ENCODE measurements around the gene KRT33A. TPM values are rescaled to one million over a fixed set of nuclear protein-coding genes. Genes with fewer than 3 reads are reported as not detected.

The KRT33A gene
- total RNA-seq, 1 experiment from 2014 or later, result not detected

DNA sequence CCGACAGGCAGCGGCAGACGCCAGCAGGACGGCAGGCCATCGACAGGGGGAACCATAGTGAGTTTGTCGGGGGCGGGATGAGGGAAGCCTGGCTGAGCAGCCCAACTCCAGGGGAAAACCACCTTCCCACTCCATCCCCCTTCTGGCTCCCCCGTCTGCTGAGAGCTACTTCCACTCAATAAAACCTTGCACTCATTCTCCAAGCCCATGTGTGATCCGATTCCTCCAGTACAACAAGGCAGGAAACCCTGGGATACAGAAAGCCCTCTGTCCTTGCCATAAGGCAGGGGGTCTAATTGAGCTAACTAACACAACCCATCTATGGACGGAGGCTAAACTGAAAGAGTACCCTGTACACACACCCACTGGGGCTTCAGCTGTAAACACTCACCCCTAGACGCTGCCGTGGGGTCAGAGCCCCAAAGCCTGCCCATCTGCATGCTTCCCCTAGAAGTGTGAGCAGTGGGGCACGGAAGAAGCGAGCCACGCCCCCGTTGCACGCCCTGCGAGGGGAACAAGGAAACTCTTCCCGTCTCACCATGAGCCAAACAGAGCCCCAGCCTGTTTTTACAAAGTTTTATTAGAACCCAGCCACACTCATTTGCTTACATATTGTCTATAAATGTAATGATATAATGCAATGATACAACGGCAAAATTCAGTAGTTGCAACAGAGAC, 52.0 kb downstream of the KRT33A start:
- Mint-ChIP-seq H3K4me1 (ENCODE audit: insufficient read depth, unreplicated experiment) (peaks cover 16% of the 10 kb centered on the region), H3K36me3 (ENCODE audit: insufficient read depth, unreplicated experiment) (no peaks in the 10 kb centered on the region), H3K4me3 (ENCODE audit: unreplicated experiment) (no peak overlapping the region), H3K9me3 (ENCODE audit: unreplicated experiment) (no peaks in the 10 kb centered on the region), H3K27me3 (ENCODE audit: insufficient read depth, unreplicated experiment) (no peaks in the 10 kb centered on the region), H3K27ac (ENCODE audit: low read depth, unreplicated experiment) (no peak overlapping the region)
- ChIA-PET CTCF (interaction anchor here (0.8 kb wide), 1 partner anchor 24 kb away, joined by 3 read pairs; no protein-coding TSS in a partner anchor), POLR2A (no interaction called here)
- TF ChIP-seq, protein P1, sequence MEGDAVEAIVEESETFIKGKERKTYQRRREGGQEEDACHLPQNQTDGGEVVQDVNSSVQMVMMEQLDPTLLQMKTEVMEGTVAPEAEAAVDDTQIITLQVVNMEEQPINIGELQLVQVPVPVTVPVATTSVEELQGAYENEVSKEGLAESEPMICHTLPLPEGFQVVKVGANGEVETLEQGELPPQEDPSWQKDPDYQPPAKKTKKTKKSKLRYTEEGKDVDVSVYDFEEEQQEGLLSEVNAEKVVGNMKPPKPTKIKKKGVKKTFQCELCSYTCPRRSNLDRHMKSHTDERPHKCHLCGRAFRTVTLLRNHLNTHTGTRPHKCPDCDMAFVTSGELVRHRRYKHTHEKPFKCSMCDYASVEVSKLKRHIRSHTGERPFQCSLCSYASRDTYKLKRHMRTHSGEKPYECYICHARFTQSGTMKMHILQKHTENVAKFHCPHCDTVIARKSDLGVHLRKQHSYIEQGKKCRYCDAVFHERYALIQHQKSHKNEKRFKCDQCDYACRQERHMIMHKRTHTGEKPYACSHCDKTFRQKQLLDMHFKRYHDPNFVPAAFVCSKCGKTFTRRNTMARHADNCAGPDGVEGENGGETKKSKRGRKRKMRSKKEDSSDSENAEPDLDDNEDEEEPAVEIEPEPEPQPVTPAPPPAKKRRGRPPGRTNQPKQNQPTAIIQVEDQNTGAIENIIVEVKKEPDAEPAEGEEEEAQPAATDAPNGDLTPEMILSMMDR (IDR thresholded peaks at IDR 0.05; ENCODE audit: unreplicated experiment), result no peak
- no peak for DNase-seq (ENCODE audit: unreplicated experiment)
- BruUV-seq (replicated peaks), result no TSS peak
- intact Hi-C loops (cut with micrococcal nuclease), result no loop called here

DNA sequence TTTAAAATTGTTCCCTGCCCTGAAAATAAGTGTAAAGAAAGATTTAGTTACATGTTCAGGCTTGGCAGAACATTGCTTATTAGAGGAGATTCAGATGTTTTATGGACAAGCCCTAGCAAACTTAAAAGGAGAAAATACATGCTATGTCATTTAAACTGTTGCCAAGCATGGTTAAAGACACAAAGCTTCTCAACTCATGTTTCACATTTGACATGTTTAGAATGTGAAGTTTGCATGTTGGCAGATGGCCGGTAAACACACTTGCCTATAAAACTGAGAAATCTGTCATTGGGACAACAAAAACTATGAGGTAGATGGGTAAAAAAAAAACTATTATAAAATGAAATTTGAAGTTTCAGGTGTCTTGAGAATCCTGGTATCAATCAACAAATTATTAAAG, 53.8 kb downstream of the KRT33A start:
- ChIA-PET POLR2A (interaction anchor here (0.8 kb wide), 1 partner anchor 25 kb away, joined by 6 read pairs; no protein-coding TSS in a partner anchor), CTCF (no interaction called here)
- no peaks in the 10 kb centered on the region for H3K9me3 Mint-ChIP-seq (ENCODE audit: unreplicated experiment)
- DNase-seq (ENCODE audit: unreplicated experiment), result no peak
- BruUV-seq (replicated peaks), result no TSS peak
- H3K4me3 Mint-ChIP-seq (ENCODE audit: unreplicated experiment), result no peak overlapping the region
- intact Hi-C loops (cut with micrococcal nuclease), result no loop called here
- TF ChIP-seq, protein P1 (IDR thresholded peaks at IDR 0.05; ENCODE audit: unreplicated experiment), result no peak
- no peak overlapping the region for H3K27ac Mint-ChIP-seq (ENCODE audit: low read depth, unreplicated experiment)
- H3K27me3 Mint-ChIP-seq (ENCODE audit: insufficient read depth, unreplicated experiment), result no peaks in the 10 kb centered on the region
- no peaks in the 10 kb centered on the region for H3K36me3 Mint-ChIP-seq (ENCODE audit: insufficient read depth, unreplicated experiment)
- peaks cover 9% of the 10 kb centered on the region for H3K4me1 Mint-ChIP-seq (ENCODE audit: insufficient read depth, unreplicated experiment)

Other genes with a start within 250 kb of the KRT33A start
- gene KRTAP4-16, start 248.6 kb downstream of the KRT33A start, total RNA-seq (2022), result not detected in 2 replicates
- not detected in 2 replicates for gene KRTAP4-9, start 245.4 kb downstream of the KRT33A start, total RNA-seq (2022)
- gene KRTAP4-11, start 232.5 kb downstream of the KRT33A start, total RNA-seq (2022), result not detected in 2 replicates
- not detected in 2 replicates for gene KRTAP4-12, start 226.6 kb downstream of the KRT33A start, total RNA-seq (2022)
- gene KRTAP4-6, start 210.3 kb downstream of the KRT33A start, total RNA-seq (2022), result not detected in 2 replicates
- not detected in 2 replicates for gene KRTAP4-5, start 201.0 kb downstream of the KRT33A start, total RNA-seq (2022)
- gene KRTAP4-4, start 190.1 kb downstream of the KRT33A start, total RNA-seq (2022), result not detected in 2 replicates
- not detected in 2 replicates for gene KRTAP4-3, start 182.6 kb downstream of the KRT33A start, total RNA-seq (2022)
- not detected in 2 replicates for gene KRTAP4-2, start 172.6 kb downstream of the KRT33A start, total RNA-seq (2022)
- gene KRTAP4-1, start 165.9 kb downstream of the KRT33A start, total RNA-seq (2022), result not detected in 2 replicates
- gene KRTAP9-1, start 160.9 kb downstream of the KRT33A start, total RNA-seq (2022), result not detected in 2 replicates
- gene KRTAP9-2, start 124.2 kb downstream of the KRT33A start, total RNA-seq (2022), result not detected in 2 replicates
- not detected in 2 replicates for gene KRTAP9-3, start 118.4 kb downstream of the KRT33A start, total RNA-seq (2022)
- not detected in 2 replicates for gene KRTAP9-8, start 112.8 kb downstream of the KRT33A start, total RNA-seq (2022)
- not detected in 2 replicates for gene KRTAP9-4, start 101.1 kb downstream of the KRT33A start, total RNA-seq (2022)
- gene KRTAP9-9, start 95.4 kb downstream of the KRT33A start, total RNA-seq (2022), result not detected in 2 replicates
- not detected in 2 replicates for gene KRTAP9-6, start 85.5 kb downstream of the KRT33A start, total RNA-seq (2022)
- not detected in 2 replicates for gene KRTAP9-7, start 75.1 kb downstream of the KRT33A start, total RNA-seq (2022)
- gene KRTAP29-1, start 48.0 kb downstream of the KRT33A start, total RNA-seq (2022), result not detected in 2 replicates
- not detected in 2 replicates for gene KRTAP16-1, start 41.5 kb downstream of the KRT33A start, total RNA-seq (2022)
- not detected in 2 replicates for gene KRTAP17-1, start 35.1 kb downstream of the KRT33A start, total RNA-seq (2022)
- not detected in 2 replicates for gene KRT33B, start 19.0 kb upstream of the KRT33A start, total RNA-seq (2022)
- 0.40 and 0.42 TPM in 2 replicates for gene KRT34, start 31.5 kb upstream of the KRT33A start, total RNA-seq (2022)
- gene KRT31, start 46.8 kb upstream of the KRT33A start, total RNA-seq (2022), result not detected in 2 replicates
- gene KRT37, start 73.8 kb upstream of the KRT33A start, total RNA-seq (2022), result not detected in 2 replicates
- not detected in 2 replicates for gene KRT38, start 90.2 kb upstream of the KRT33A start, total RNA-seq (2022)
- gene KRT32, start 116.6 kb upstream of the KRT33A start, total RNA-seq (2022), result not detected in 2 replicates
- not detected in 2 replicates for gene KRT35, start 130.3 kb upstream of the KRT33A start, total RNA-seq (2022)
- gene KRT36, start 139.1 kb upstream of the KRT33A start, total RNA-seq (2022), result not detected in 2 replicates
- not detected in 2 replicates for gene KRT13, start 154.8 kb upstream of the KRT33A start, total RNA-seq (2022)
- gene KRT15, start 168.1 kb upstream of the KRT33A start, total RNA-seq (2022), result 28.8 and 83.4 TPM in 2 replicates
- 0.68 TPM in 1 of 2 replicates, not detected in the other for gene KRT19, start 177.5 kb upstream of the KRT33A start, total RNA-seq (2022)
- gene KRT9, start 221.2 kb upstream of the KRT33A start, total RNA-seq (2022), result 0.21 and 0.27 TPM in 2 replicates
- gene KRT14, start 236.1 kb upstream of the KRT33A start, total RNA-seq (2022), result 696 and 1,755 TPM in 2 replicates